SJSA1 (cell line): Measurements from ENCODE around the gene ASPRV1. TPM values are rescaled to one million over a fixed set of nuclear protein-coding genes. Genes with fewer than 3 reads are reported as not detected.

ENCODE experiments used
- DNase-seq, 2 experiments: peaks; one replicate each; pipeline ENCODE4 v3.0.0-alpha.2; 2015 to 2020; ENCODE audit warnings: low spot score in 2 of 2, low read depth in 1 of 2
- H3K27ac ChIP-seq: fragments of 250-450 bp; sonication (Bioruptor Pico); 2 replicates; pipeline ENCODE4 v1.5.1; 2020; ENCODE audit warnings: mild to moderate bottlenecking, moderate library complexity
- H3K27me3 ChIP-seq: fragments of 250-450 bp; sonication (Bioruptor Pico); replicated peaks from 2 replicates; pipeline ENCODE4 v1.5.1; 2020; ENCODE audit warnings: mild to moderate bottlenecking, moderate library complexity
- H3K36me3 ChIP-seq: fragments of 250-450 bp; sonication (Bioruptor Pico); 2 replicates; pipeline ENCODE4 v1.5.1; 2020; ENCODE audit warnings: mild to moderate bottlenecking
- H3K4me1 ChIP-seq: fragments of 250-450 bp; sonication (Bioruptor Pico); replicated peaks from 2 replicates; pipeline ENCODE4 v1.6.1; 2021; ENCODE audit warnings: mild to moderate bottlenecking
- H3K4me3 ChIP-seq: fragments of 250-450 bp; sonication (Bioruptor Pico); 2 replicates; pipeline ENCODE4 v1.5.1; 2020; ENCODE audit warnings: mild to moderate bottlenecking
- H3K9me3 ChIP-seq: fragments of 250-450 bp; sonication (Bioruptor Pico); replicated peaks from 2 replicates; pipeline ENCODE4 v1.5.1; 2020; ENCODE audit warnings: mild to moderate bottlenecking
- total RNA-seq: library from RNA; depleted of rRNA; stranded (reverse); fragments of >200 nt; shearing (Covaris generic); gene quantifications from 2 replicates; pipeline ENCODE4 v1.2.3, GENCODE V29; 2014

Gene ASPRV1
- total RNA-seq, 1 experiment from 2014 or later: 0.08 TPM

- Histone ChIP-seq H3K27ac (peak overlapping the region; percentile 72), H3K27me3 (no peaks in the 10 kb centered on the region), H3K9me3 (no peaks in the 10 kb centered on the region), H3K4me3 (no peak overlapping the region), H3K36me3 (peaks cover 28% of the 10 kb centered on the region), H3K4me1 (peaks cover 24% of the 10 kb centered on the region)
- no peak for DNase-seq
Measured at GRCh38 chr2:69935011-69935410, 26.4 kb downstream of the ASPRV1 start.

GRCh38 chr2:69934614-69934908, 26.9 kb downstream of the ASPRV1 start:
- Histone ChIP-seq H3K27ac (peak overlapping the region; percentile 72), H3K4me1 (peaks cover 24% of the 10 kb centered on the region), H3K27me3 (no peaks in the 10 kb centered on the region), H3K9me3 (no peaks in the 10 kb centered on the region), H3K36me3 (peaks cover 27% of the 10 kb centered on the region), H3K4me3 (no peak overlapping the region)
- DNase-seq: no peak

- Histone ChIP-seq H3K27ac (peak overlapping the region; percentile 72), H3K4me3 (no peak overlapping the region)
Measured at GRCh38 chr2:69933839-69934613, 27.4 kb downstream of the ASPRV1 start.

GRCh38 chr2:69933254-69933828, 28.1 kb downstream of the ASPRV1 start:
- Histone ChIP-seq H3K27ac (peak overlapping the region; percentile 72), H3K36me3 (peaks cover 24% of the 10 kb centered on the region), H3K4me1 (peaks cover 24% of the 10 kb centered on the region), H3K27me3 (no peaks in the 10 kb centered on the region), H3K9me3 (no peaks in the 10 kb centered on the region), H3K4me3 (no peak overlapping the region)
- DNase-seq: no peak

More at GRCh38 chr2:69933839-69934613, 27.4 kb downstream of the ASPRV1 start:
- Histone ChIP-seq H3K4me1 (peaks cover 24% of the 10 kb centered on the region), H3K27me3 (no peaks in the 10 kb centered on the region), H3K9me3 (no peaks in the 10 kb centered on the region), H3K36me3 (peaks cover 26% of the 10 kb centered on the region)
- DNase-seq: peak; percentile 56 to 70

GRCh38 chr2:69932596-69932922, 28.9 kb downstream of the ASPRV1 start:
- Histone ChIP-seq H3K4me3 (no peak overlapping the region), H3K27ac (no peak overlapping the region)

GRCh38 chr2:69931832-69932595, 29.4 kb downstream of the ASPRV1 start:
- no peak for DNase-seq
- H3K4me3 ChIP-seq: no peak overlapping the region

More at GRCh38 chr2:69932596-69932922, 28.9 kb downstream of the ASPRV1 start:
- Histone ChIP-seq H3K9me3 (no peaks in the 10 kb centered on the region), H3K36me3 (peaks cover 16% of the 10 kb centered on the region), H3K4me1 (peaks cover 24% of the 10 kb centered on the region), H3K27me3 (no peaks in the 10 kb centered on the region)
- no peak for DNase-seq

GRCh38 chr2:69926849-69927515, 34.4 kb downstream of the ASPRV1 start:
- Histone ChIP-seq H3K9me3 (no peaks in the 10 kb centered on the region), H3K36me3 (no peaks in the 10 kb centered on the region; the same call in 1 of the 2 replicates), H3K4me3 (no peak overlapping the region), H3K27me3 (no peaks in the 10 kb centered on the region), H3K4me1 (no peaks in the 10 kb centered on the region), H3K27ac (no peak overlapping the region)
- DNase-seq: no peak

More at GRCh38 chr2:69931832-69932595, 29.4 kb downstream of the ASPRV1 start:
- peaks cover 23% of the 10 kb centered on the region for H3K4me1 ChIP-seq
- H3K9me3 ChIP-seq: no peaks in the 10 kb centered on the region
- H3K36me3 ChIP-seq: peaks cover 11% of the 10 kb centered on the region
- H3K27me3 ChIP-seq: no peaks in the 10 kb centered on the region
- no peak overlapping the region for H3K27ac ChIP-seq

- H3K4me1 ChIP-seq: peaks cover 4% of the 10 kb centered on the region
- H3K27ac ChIP-seq: no peak overlapping the region
- no peaks in the 10 kb centered on the region for H3K9me3 ChIP-seq
- DNase-seq: no peak
- no peaks in the 10 kb centered on the region; the same call in 1 of the 2 replicates for H3K36me3 ChIP-seq
- H3K27me3 ChIP-seq: no peaks in the 10 kb centered on the region
- H3K4me3 ChIP-seq: no peak overlapping the region
Measured at GRCh38 chr2:69923116-69923515, 38.3 kb downstream of the ASPRV1 start.

- DNase-seq: no peak
- Histone ChIP-seq H3K4me3 (no peak overlapping the region), H3K27ac (peak overlapping the region; percentile 57), H3K9me3 (no peaks in the 10 kb centered on the region), H3K36me3 (peaks cover 3% of the 10 kb centered on the region; the same call in 1 of the 2 replicates), H3K4me1 (peaks cover 16% of the 10 kb centered on the region), H3K27me3 (no peaks in the 10 kb centered on the region)
Measured at GRCh38 chr2:69918401-69918800, 43.0 kb downstream of the ASPRV1 start.

GRCh38 chr2:69917852-69918251, 43.6 kb downstream of the ASPRV1 start:
- H3K27ac ChIP-seq: peak overlapping the region; percentile 57
- peaks cover 3% of the 10 kb centered on the region; the same call in 1 of the 2 replicates for H3K36me3 ChIP-seq
- H3K27me3 ChIP-seq: no peaks in the 10 kb centered on the region
- peak in 1 of 2 experiments; percentile 19 for DNase-seq
- no peak overlapping the region for H3K4me3 ChIP-seq
- peaks cover 16% of the 10 kb centered on the region for H3K4me1 ChIP-seq
- no peaks in the 10 kb centered on the region for H3K9me3 ChIP-seq

GRCh38 chr2:69916106-69916505, 45.3 kb downstream of the ASPRV1 start:
- Histone ChIP-seq H3K4me3 (no peak overlapping the region; the same call in 1 of the 2 replicates), H3K36me3 (peaks cover 6% of the 10 kb centered on the region; the same call in 1 of the 2 replicates), H3K27me3 (no peaks in the 10 kb centered on the region), H3K4me1 (peaks cover 16% of the 10 kb centered on the region), H3K27ac (no peak overlapping the region), H3K9me3 (no peaks in the 10 kb centered on the region)
- DNase-seq: no peak

GRCh38 chr2:69914950-69915945, 46.2 kb downstream of the ASPRV1 start, which contains the start of gene MXD1:
Gene MXD1 (plus strand): TSS chr2:69915109. CDS start chr2:69915331, 222 bp downstream.
- no peak for DNase-seq
- Histone ChIP-seq H3K4me1 (peaks cover 16% of the 10 kb centered on the region), H3K9me3 (no peaks in the 10 kb centered on the region), H3K36me3 (peaks cover 6% of the 10 kb centered on the region; the same call in 1 of the 2 replicates), H3K4me3 (peak within 1 kb of the TSS; percentile 68), H3K27me3 (no peaks in the 10 kb centered on the region), H3K27ac (peak within 1 kb of the TSS; percentile 68)
